Measurements from ENCODE around the gene DGCR8.

Gene DGCR8

GRCh38 chr22:20112623-20113511 is 32.8 kb downstream of the DGCR8 start:
- no peak for DNase-seq

- no peak for DNase-seq
Measured at GRCh38 chr22:20113551-20114310, 33.7 kb downstream of the DGCR8 start.

GRCh38 chr22:20114506-20115475 is 34.8 kb downstream of the DGCR8 start:
- DNase-seq = no peak

GRCh38 chr22:20115691-20116375 is 35.8 kb downstream of the DGCR8 start, which contains the start of gene RANBP1:
TSS of gene RANBP1 (plus strand) at chr22:20116104. CDS start at chr22:20116185, 81 bp downstream.
- no peak for DNase-seq

GRCh38 chr22:20116376-20116950 is 36.4 kb downstream of the DGCR8 start:
- DNase-seq = no peak

- DNase-seq = peak; percentile 98
Measured at GRCh38 chr22:20116951-20117632, 37.1 kb downstream of the DGCR8 start, which contains the start of gene TRMT2A. TSS of gene TRMT2A (minus strand) at chr22:20117226. CDS start at chr22:20116906, 320 bp downstream.

GRCh38 chr22:20117633-20118299 is 37.7 kb downstream of the DGCR8 start:
- peak; percentile 71 for DNase-seq

GRCh38 chr22:20118300-20119020 is 38.4 kb downstream of the DGCR8 start:
- no peak for DNase-seq

GRCh38 chr22:20121856-20122415 is 41.9 kb downstream of the DGCR8 start:
- DNase-seq = no peak

GRCh38 chr22:20123366-20124082 is 43.5 kb downstream of the DGCR8 start:
- no peak for DNase-seq

GRCh38 chr22:20124083-20124787 is 44.2 kb downstream of the DGCR8 start:
- DNase-seq = no peak

- no peak for DNase-seq
Measured at GRCh38 chr22:20125201-20126174, 45.4 kb downstream of the DGCR8 start.

- no peak for DNase-seq
Measured at GRCh38 chr22:20126284-20127029, 46.4 kb downstream of the DGCR8 start.

GRCh38 chr22:20127318-20127868 is 47.4 kb downstream of the DGCR8 start:
- no peak for DNase-seq

- DNase-seq = no peak
Measured at GRCh38 chr22:20127869-20128618, 48.0 kb downstream of the DGCR8 start.

Measured in activated CD8-positive, alpha-beta memory T cell treated with anti-CD3 and anti-CD28 coated beads, Interleukin-2, amount 50 U/mL, for 4 hours (primary cell).